Loucy (cell line): ENCODE measurements around the gene FAM13A.

Experiments
- CTCF ChIP-seq: fragments of 200-600 bp; sonication (generic); conservative IDR thresholded peaks from 2 replicates; pipeline ENCODE4 v1.5.1; 2014; ENCODE audit warnings: mild to moderate bottlenecking, antibody characterized with exemption, low read length
- EZH2phosphoT487 ChIP-seq: fragments of 200-600 bp; IDR thresholded peaks from 2 replicates; pipeline ENCODE4 v1.6.1; 2018; ENCODE audit warnings: antibody characterized with exemption, mild to moderate bottlenecking, moderate library complexity, borderline replicate concordance

GRCh38 chr4:89008166-89008565, 48.8 kb downstream of the FAM13A start:
- TF ChIP-seq CTCF (no peak), EZH2phosphoT487 (no peak)
